ENCODE measurements around the gene MUC5AC. TPM values are rescaled to one million over a fixed set of nuclear protein-coding genes. Genes with fewer than 3 reads are reported as not detected.

The MUC5AC gene
- total and polyA plus RNA-seq, 4 donors = not detected

DNA sequence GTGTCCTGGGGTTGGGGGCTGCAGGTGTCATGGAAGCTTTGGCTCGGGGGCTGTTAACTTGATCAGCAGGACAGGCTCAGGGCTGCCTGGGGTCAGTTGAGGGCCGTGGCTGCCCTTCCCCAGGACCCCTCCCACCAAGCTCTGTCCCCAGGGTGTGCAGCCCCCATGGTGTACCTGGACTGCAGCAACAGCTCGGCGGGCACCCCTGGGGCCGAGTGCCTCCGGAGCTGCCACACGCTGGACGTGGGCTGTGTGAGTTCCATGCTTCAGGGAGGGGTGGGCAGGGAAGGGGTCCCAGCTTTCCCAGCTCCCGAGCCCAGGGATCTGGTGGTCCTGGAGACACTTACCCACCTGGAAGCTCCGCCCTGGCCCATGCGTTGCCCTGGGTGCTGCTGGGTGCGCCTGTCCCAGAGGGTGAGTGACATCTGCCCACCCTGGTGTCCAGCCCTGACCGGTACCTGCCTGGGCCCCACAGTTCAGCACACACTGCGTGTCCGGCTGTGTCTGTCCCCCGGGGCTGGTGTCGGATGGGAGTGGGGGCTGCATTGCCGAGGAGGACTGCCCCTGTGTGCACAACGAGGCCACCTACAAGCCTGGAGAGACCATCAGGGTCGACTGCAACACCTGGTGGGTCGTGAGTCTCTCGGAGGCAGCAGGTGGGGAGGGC, 76.4 kb downstream of the MUC5AC start (continued):
- TF ChIP-seq RXRA (IDR thresholded peaks at IDR 0.05) (no peak), SP1 (IDR thresholded peaks at IDR 0.05) (no peak)

DNA sequence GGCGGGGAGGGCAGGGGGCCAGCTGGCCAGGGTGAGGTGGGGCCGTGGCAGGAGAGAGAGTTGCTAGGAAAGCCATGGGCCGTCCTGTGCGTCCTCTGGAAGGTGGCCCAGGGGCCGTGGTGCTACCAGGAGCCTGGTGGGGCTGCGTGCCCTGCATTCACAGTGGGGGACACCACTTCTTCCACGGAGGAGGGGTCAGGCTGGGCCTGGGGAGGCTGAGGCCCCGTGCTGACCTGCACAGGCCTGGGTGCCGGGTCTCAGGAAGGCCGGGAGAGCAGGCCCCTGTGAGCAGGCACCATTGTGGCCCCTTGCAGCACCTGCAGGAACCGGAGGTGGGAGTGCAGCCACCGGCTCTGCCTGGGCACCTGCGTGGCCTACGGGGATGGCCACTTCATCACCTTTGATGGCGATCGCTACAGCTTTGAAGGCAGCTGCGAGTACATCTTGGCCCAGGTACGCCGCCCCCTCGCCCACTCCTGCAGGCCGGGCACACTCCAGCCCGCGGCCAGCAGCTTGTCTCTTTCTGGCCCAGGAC, 77.1 kb downstream of the MUC5AC start:
- no peaks in the 10 kb centered on the region for H3K36me3 ChIP-seq (ENCODE audit: control insufficient read depth in 4 of 4, insufficient read depth in 3 of 4, low read depth in 1 of 4, low read length in 3 of 4)
- H3K9ac ChIP-seq (ENCODE audit: low read depth in 1 of 2, low read length in 2 of 2) = no peak overlapping the region
- no peaks in the 10 kb centered on the region for H3K27me3 ChIP-seq (ENCODE audit: control insufficient read depth in 4 of 4, insufficient read depth in 4 of 4, low read length in 3 of 4)
- 88% methylated on average over 23 of the region's 23 CpGs for WGBS
- H3K4me1 ChIP-seq (ENCODE audit: control insufficient read depth in 4 of 4, insufficient read depth in 4 of 4, low read length in 3 of 4) = no peaks in the 10 kb centered on the region
- no peak overlapping the region for H3K4me3 ChIP-seq (ENCODE audit: low read depth in 1 of 3, low read length in 3 of 3)
- no peak overlapping the region for H3K27ac ChIP-seq (ENCODE audit: low read depth in 1 of 2, low read length in 2 of 2)
- DNase-seq (ENCODE audit: low spot score) = no peak
- no peaks in the 10 kb centered on the region for H3K9me3 ChIP-seq (ENCODE audit: control insufficient read depth in 4 of 4, low read length in 3 of 4)
- TF ChIP-seq, protein P1, sequence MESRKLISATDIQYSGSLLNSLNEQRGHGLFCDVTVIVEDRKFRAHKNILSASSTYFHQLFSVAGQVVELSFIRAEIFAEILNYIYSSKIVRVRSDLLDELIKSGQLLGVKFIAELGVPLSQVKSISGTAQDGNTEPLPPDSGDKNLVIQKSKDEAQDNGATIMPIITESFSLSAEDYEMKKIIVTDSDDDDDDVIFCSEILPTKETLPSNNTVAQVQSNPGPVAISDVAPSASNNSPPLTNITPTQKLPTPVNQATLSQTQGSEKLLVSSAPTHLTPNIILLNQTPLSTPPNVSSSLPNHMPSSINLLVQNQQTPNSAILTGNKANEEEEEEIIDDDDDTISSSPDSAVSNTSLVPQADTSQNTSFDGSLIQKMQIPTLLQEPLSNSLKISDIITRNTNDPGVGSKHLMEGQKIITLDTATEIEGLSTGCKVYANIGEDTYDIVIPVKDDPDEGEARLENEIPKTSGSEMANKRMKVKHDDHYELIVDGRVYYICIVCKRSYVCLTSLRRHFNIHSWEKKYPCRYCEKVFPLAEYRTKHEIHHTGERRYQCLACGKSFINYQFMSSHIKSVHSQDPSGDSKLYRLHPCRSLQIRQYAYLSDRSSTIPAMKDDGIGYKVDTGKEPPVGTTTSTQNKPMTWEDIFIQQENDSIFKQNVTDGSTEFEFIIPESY (IDR thresholded peaks at IDR 0.05) = no peak
- TF ChIP-seq EGR1 (IDR thresholded peaks at IDR 0.05; ENCODE audit: low read depth in 2 of 2) (no peak), FOXA2 (IDR thresholded peaks at IDR 0.05) (no peak), YY1 (IDR thresholded peaks at IDR 0.05) (no peak), NR2F2 (IDR thresholded peaks at IDR 0.05) (no peak)
- TF ChIP-seq, protein P2, sequence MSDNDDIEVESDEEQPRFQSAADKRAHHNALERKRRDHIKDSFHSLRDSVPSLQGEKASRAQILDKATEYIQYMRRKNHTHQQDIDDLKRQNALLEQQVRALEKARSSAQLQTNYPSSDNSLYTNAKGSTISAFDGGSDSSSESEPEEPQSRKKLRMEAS (IDR thresholded peaks at IDR 0.05) = no peak
- TF ChIP-seq, protein P3, sequence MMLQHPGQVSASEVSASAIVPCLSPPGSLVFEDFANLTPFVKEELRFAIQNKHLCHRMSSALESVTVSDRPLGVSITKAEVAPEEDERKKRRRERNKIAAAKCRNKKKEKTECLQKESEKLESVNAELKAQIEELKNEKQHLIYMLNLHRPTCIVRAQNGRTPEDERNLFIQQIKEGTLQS (IDR thresholded peaks at IDR 0.05) = no peak
- TF ChIP-seq, protein P4, sequence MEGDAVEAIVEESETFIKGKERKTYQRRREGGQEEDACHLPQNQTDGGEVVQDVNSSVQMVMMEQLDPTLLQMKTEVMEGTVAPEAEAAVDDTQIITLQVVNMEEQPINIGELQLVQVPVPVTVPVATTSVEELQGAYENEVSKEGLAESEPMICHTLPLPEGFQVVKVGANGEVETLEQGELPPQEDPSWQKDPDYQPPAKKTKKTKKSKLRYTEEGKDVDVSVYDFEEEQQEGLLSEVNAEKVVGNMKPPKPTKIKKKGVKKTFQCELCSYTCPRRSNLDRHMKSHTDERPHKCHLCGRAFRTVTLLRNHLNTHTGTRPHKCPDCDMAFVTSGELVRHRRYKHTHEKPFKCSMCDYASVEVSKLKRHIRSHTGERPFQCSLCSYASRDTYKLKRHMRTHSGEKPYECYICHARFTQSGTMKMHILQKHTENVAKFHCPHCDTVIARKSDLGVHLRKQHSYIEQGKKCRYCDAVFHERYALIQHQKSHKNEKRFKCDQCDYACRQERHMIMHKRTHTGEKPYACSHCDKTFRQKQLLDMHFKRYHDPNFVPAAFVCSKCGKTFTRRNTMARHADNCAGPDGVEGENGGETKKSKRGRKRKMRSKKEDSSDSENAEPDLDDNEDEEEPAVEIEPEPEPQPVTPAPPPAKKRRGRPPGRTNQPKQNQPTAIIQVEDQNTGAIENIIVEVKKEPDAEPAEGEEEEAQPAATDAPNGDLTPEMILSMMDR (IDR thresholded peaks at IDR 0.05; ENCODE audit: low read depth, low read length, missing input control) = no peak

DNA sequence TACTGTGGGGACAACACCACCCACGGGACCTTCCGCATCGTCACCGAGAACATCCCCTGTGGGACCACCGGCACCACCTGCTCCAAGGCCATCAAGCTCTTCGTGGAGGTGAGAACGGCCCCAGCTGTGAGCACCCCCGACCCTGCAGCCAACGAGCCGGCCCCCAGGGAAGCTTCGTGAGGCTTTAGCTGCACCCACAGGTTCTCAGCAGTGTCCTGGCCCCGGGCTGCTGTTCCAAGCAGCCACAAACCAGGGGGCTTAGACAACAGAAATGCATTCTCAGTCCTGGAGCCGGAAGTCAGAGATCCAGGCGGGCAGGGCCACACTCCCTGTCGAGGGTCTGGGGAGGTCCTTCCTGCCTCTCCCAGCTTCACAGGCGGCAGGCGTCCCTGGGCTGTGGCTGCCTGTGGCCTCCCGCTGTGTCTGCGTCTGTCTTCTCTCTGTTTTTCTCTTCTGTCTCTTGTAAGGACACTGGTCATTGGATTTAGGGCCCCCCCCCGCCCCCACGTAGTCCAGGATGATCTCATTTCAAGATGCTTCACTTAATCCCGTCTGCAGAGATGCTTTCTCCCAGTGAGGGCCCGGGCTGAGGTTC, 77.7 kb downstream of the MUC5AC start:
- H3K4me1 ChIP-seq (ENCODE audit: control insufficient read depth in 4 of 4, insufficient read depth in 4 of 4, low read length in 3 of 4) = no peaks in the 10 kb centered on the region
- TF ChIP-seq, protein P3 (IDR thresholded peaks at IDR 0.05) = no peak
- TF ChIP-seq FOXA1 (IDR thresholded peaks at IDR 0.05) = no peak
- no peak for TF ChIP-seq SP1 (IDR thresholded peaks at IDR 0.05)
- no peak for TF ChIP-seq HNF4G (IDR thresholded peaks at IDR 0.05)
- TF ChIP-seq EGR1 (IDR thresholded peaks at IDR 0.05; ENCODE audit: low read depth in 2 of 2) = no peak
- TF ChIP-seq, protein P1 (IDR thresholded peaks at IDR 0.05) = no peak
- TF ChIP-seq, protein P4 (IDR thresholded peaks at IDR 0.05; ENCODE audit: low read depth, low read length, missing input control) = no peak
- TF ChIP-seq GABPA (IDR thresholded peaks at IDR 0.05 in 1 of 2, conservative IDR thresholded peaks at IDR 0.05 in 1 of 2) = no peak
- TF ChIP-seq, protein P2 (IDR thresholded peaks at IDR 0.05) = no peak
- TF ChIP-seq FOXA2 (IDR thresholded peaks at IDR 0.05) = no peak
- H3K9ac ChIP-seq (ENCODE audit: low read depth in 1 of 2, low read length in 2 of 2) = no peak overlapping the region
- no peak overlapping the region for H3K27ac ChIP-seq (ENCODE audit: low read depth in 1 of 2, low read length in 2 of 2)
- no peaks in the 10 kb centered on the region for H3K36me3 ChIP-seq (ENCODE audit: control insufficient read depth in 4 of 4, insufficient read depth in 3 of 4, low read depth in 1 of 4, low read length in 3 of 4)
- DNase-seq (ENCODE audit: low spot score) = no peak
- H3K27me3 ChIP-seq (ENCODE audit: control insufficient read depth in 4 of 4, insufficient read depth in 4 of 4, low read length in 3 of 4) = no peaks in the 10 kb centered on the region
- no peaks in the 10 kb centered on the region for H3K9me3 ChIP-seq (ENCODE audit: control insufficient read depth in 4 of 4, low read length in 3 of 4)
- WGBS = 85% methylated on average over 23 of the region's 23 CpGs
- H3K4me3 ChIP-seq (ENCODE audit: low read depth in 1 of 3, low read length in 3 of 3) = no peak overlapping the region
